ENCODE measurements around the gene LAMB2. TPM values are rescaled to one million over a fixed set of nuclear protein-coding genes. Genes with fewer than 3 reads are reported as not detected.

LAMB2 gene
- total and polyA plus RNA-seq, 10 of the 15 experiments (the other 5 are each of a cell fraction or from before 2014, with no cell fraction given) = 0.13 to 3.2 (median 0.64) TPM; not detected in 3

DNA sequence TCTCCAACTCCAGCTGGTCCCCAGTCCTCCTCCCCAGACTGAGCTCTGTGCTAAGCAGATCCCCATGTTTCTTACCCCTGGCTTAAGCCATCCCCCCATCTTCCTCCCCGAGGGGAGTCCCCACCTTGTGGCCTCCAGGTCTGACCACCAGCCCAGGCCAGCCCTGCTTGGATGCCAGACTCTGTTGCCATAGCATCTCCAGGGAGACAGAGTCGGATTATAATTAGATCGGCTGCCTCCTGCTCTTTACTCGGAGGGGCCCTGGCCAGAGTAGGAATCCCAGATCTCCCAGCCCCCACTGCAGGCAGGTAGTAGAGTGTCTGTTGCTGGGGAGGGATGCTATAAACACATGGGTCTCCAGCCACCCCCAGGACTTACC is 40.9 kb upstream of the LAMB2 start:
- H3K36me3 ChIP-seq (ENCODE audit: control insufficient read depth in 2 of 2, insufficient read depth in 2 of 2, low read length in 1 of 2) = no peaks in the 10 kb centered on the region
- no peaks in the 10 kb centered on the region for H3K4me1 ChIP-seq (ENCODE audit: control insufficient read depth, insufficient read depth, low read length)
- BruUV-seq (replicated peaks) = no TSS peak
- DNase-seq (ENCODE audit: low read depth, low spot score) (no peak), FAIRE-seq (no peak), ATAC-seq (no peak)
- H3K9ac ChIP-seq (ENCODE audit: control insufficient read depth, insufficient read depth, low read length) = no peak overlapping the region
- ChIA-PET CTCF (interaction anchor here (5.9 kb wide), 1 partner anchor 275 kb away, joined by 59 read pairs; no protein-coding TSS in a partner anchor), RAD21 (ENCODE audit: unreplicated experiment) (interaction anchor here (1.3 kb wide), 1 partner anchor 166 kb away, joined by 3 read pairs; the partner anchor contains the start of gene USP4), SMC1A (ENCODE audit: uncharacterized antibody, unreplicated experiment) (interaction anchor here (0.8 kb wide), 1 partner anchor 204 kb away, joined by 3 read pairs; no protein-coding TSS in a partner anchor), POLR2A (no interaction called here)
- WGBS (ENCODE audit: insufficient coverage, insufficient replicate concordance, low lambda C conversion rate, missing lambda C conversion rate) = 11% methylated on average over 4 of the region's 4 CpGs
- no peaks in the 10 kb centered on the region for H3K79me2 ChIP-seq (ENCODE audit: control insufficient read depth, insufficient read depth, low read length)
- in situ Hi-C loops (cut with MboI) (no loop called here), intact Hi-C loops (cut with micrococcal nuclease; ENCODE audit: unreplicated experiment) (no loop called here)
- no peaks in the 10 kb centered on the region for H3K9me3 ChIP-seq (replicated peaks; ENCODE audit: control insufficient read depth, insufficient read depth, low read length)
- H3K4me2 ChIP-seq (ENCODE audit: control insufficient read depth, insufficient read depth) = no peak overlapping the region
- TF ChIP-seq NFYA (IDR thresholded peaks at IDR 0.05; ENCODE audit: borderline replicate concordance, low read depth, low read length) (no peak), SUPT20H (IDR thresholded peaks at IDR 0.05; ENCODE audit: borderline replicate concordance, control insufficient read depth, low read depth, low read length) (no peak), RCOR1 (conservative IDR thresholded peaks at IDR 0.05; ENCODE audit: low read depth, low read length) (no peak), BCL11A (IDR thresholded peaks at IDR 0.05; ENCODE audit: low read depth, low read length) (no peak), RUNX3 (IDR thresholded peaks at IDR 0.05; ENCODE audit: low read length) (no peak), ESRRA (IDR thresholded peaks at IDR 0.05; ENCODE audit: low read length) (no peak), SREBF1 (IDR thresholded peaks at IDR 0.05; ENCODE audit: low read length) (no peak), ZSCAN29 (IDR thresholded peaks at IDR 0.05) (no peak), FOXM1 (IDR thresholded peaks at IDR 0.05; ENCODE audit: low read depth, low read length) (no peak), ZBED1 (IDR thresholded peaks at IDR 0.05; ENCODE audit: borderline replicate concordance) (no peak), NR2C2 (IDR thresholded peaks at IDR 0.05; ENCODE audit: borderline replicate concordance, control insufficient read depth, insufficient read length, low read depth) (no peak), ZNF24 (IDR thresholded peaks at IDR 0.05) (no peak)
- TF ChIP-seq, protein P1, sequence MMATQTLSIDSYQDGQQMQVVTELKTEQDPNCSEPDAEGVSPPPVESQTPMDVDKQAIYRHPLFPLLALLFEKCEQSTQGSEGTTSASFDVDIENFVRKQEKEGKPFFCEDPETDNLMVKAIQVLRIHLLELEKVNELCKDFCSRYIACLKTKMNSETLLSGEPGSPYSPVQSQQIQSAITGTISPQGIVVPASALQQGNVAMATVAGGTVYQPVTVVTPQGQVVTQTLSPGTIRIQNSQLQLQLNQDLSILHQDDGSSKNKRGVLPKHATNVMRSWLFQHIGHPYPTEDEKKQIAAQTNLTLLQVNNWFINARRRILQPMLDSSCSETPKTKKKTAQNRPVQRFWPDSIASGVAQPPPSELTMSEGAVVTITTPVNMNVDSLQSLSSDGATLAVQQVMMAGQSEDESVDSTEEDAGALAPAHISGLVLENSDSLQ (IDR thresholded peaks at IDR 0.05) = no peak
- TF ChIP-seq, protein P2, sequence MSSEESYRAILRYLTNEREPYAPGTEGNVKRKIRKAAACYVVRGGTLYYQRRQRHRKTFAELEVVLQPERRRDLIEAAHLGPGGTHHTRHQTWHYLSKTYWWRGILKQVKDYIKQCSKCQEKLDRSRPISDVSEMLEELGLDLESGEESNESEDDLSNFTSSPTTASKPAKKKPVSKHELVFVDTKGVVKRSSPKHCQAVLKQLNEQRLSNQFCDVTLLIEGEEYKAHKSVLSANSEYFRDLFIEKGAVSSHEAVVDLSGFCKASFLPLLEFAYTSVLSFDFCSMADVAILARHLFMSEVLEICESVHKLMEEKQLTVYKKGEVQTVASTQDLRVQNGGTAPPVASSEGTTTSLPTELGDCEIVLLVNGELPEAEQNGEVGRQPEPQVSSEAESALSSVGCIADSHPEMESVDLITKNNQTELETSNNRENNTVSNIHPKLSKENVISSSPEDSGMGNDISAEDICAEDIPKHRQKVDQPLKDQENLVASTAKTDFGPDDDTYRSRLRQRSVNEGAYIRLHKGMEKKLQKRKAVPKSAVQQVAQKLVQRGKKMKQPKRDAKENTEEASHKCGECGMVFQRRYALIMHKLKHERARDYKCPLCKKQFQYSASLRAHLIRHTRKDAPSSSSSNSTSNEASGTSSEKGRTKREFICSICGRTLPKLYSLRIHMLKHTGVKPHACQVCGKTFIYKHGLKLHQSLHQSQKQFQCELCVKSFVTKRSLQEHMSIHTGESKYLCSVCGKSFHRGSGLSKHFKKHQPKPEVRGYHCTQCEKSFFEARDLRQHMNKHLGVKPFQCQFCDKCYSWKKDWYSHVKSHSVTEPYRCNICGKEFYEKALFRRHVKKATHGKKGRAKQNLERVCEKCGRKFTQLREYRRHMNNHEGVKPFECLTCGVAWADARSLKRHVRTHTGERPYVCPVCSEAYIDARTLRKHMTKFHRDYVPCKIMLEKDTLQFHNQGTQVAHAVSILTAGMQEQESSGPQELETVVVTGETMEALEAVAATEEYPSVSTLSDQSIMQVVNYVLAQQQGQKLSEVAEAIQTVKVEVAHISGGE (CRISPR knock-in tag; IDR thresholded peaks at IDR 0.05) = no peak
- H3K27me3 ChIP-seq (replicated peaks in 1 of 2; ENCODE audit: control insufficient read depth in 2 of 2, insufficient read depth in 2 of 2, low read length in 1 of 2) = no peaks in the 10 kb centered on the region
- no peak overlapping the region for H2AFZ ChIP-seq (ENCODE audit: control insufficient read depth, low read depth, low read length)
- no peak overlapping the region for H3K4me3 ChIP-seq
- no peaks in the 10 kb centered on the region for H4K20me1 ChIP-seq (ENCODE audit: control insufficient read depth, insufficient read depth)
- no peak overlapping the region for H3K27ac ChIP-seq (ENCODE audit: control insufficient read depth, insufficient read depth)
